Heart right ventricle (tissue), 16 donors: ENCODE data around the gene PHC2. TPM values are rescaled to one million over a fixed set of nuclear protein-coding genes. Genes with fewer than 3 reads are reported as not detected.
"Not testable (repeated sequence)": the region's sequence is repeated elsewhere in the genome, so short reads cannot be mapped to it uniquely, and the experiment has no call there.

Experiments
- ATAC-seq, 8 donors: fragments of 200-7000 bp; cut with Tn5 transposase; one replicate each; pipeline ENCODE4 v1.9.1; 2020; ENCODE audit warnings: mild to moderate bottlenecking in 8 of 8, moderate library complexity in 8 of 8, moderate number of reproducible peaks in 1 of 8
- DNase-seq, 2 donors: peaks; one replicate each; pipeline ENCODE4 v3.0.0-alpha.2; 2020
- H3K27ac ChIP-seq, 10 donors: fragments of 200-600 bp; sonication (generic) in 2 of 10; one replicate each; pipeline versions ENCODE4 v1.5.0 to v1.8.0; 2020 to 2022; ENCODE audit warnings: mild to moderate bottlenecking in 3 of 10
- H3K27me3 ChIP-seq, 7 donors: fragments of 200-600 bp; one replicate each; pipeline ENCODE4 v1.8.0; 2021 to 2022; ENCODE audit warnings: mild to moderate bottlenecking in 2 of 7
- H3K36me3 ChIP-seq, 9 donors: fragments of 200-600 bp; sonication (generic) in 1 of 9; one replicate each; pipeline versions ENCODE4 v1.5.0 to v1.8.0; 2020 to 2022; ENCODE audit warnings: mild to moderate bottlenecking in 2 of 9
- H3K4me1 ChIP-seq, 9 donors: fragments of 200-600 bp; sonication (generic) in 1 of 9; one replicate each; pipeline versions ENCODE4 v1.5.0 to v1.8.0; 2020 to 2022; ENCODE audit warnings: mild to moderate bottlenecking in 4 of 9
- H3K4me3 ChIP-seq, 10 donors: fragments of 200-600 bp; sonication (generic) in 2 of 10; one replicate each; pipeline versions ENCODE4 v1.5.0 to v1.8.0; 2020 to 2022; ENCODE audit warnings: mild to moderate bottlenecking in 7 of 10, moderate library complexity in 2 of 10
- H3K9me3 ChIP-seq, 11 donors: fragments of 200-600 bp in 10 of 11; sonication (generic) in 2 of 11; one replicate each; pipeline versions ENCODE4 v1.5.0 to v1.8.0; 2013 to 2022; ENCODE audit warnings: mild to moderate bottlenecking in 2 of 11, control low read depth in 1 of 11, moderate library complexity in 1 of 11
- WGBS, 2 donors: extraction: QIAGEN DNeasy Blood & Tissue Kit; methylation state at CpG; one replicate each; pipeline ENCODE4 v1.1.7; 2013; ENCODE audit warnings: inconsistent platforms in 1 of 2; 5-methylcytosine and 5-hydroxymethylcytosine counted together
- intact Hi-C, 10 donors: fragments of 100-400 bp; cut with DNase I; formaldehyde crosslinking; loops; one replicate each; pipeline versions ENCODE4 v1.11.1 to v1.14.2; 2022
- polyA plus RNA-seq, 2 donors: library from polyadenylated mRNA; stranded (reverse); fragments of 200-250 nt; gene quantifications; one replicate each; pipeline ENCODE4 v1.2.3, GENCODE V29; 2013
- total RNA-seq, 10 donors: library from RNA; stranded (reverse); fragmentation: NEBNext Ultra II Directional in 3 of 10; extraction: Animal tissue kit (Norgen Biotek cat#: 25700) in 3 of 10; gene quantifications; one replicate each; pipeline versions ENCODE4 v1.2.1 to v1.2.4, GENCODE V29; 2021 to 2023
- TF ChIP-seq, protein P1 (sequence below), 9 donors: fragments of 200-600 bp; sonication (generic) in 2 of 9; IDR thresholded peaks; one replicate each; pipeline versions ENCODE4 v1.5.0 to v1.8.0; 2021 to 2022; ENCODE audit warnings: antibody characterized with exemption in 9 of 9, mild to moderate bottlenecking in 5 of 9, moderate library complexity in 1 of 9
- donor health status: Arrhythmogenic right ventricular cardiomyopathy.
- donor health status: ischemic (EF 13 %, LVEDD 7.1; RV severe dilation, severe dysfunction).
- donor health status: healthy with polysubstance abuse.
- donor health status: DM: no; HTN: yes; CAD: no.
- donor health status: DM: no; HTN: no; CAD: no.
- donor health status: ischemic (EF 25% LVEDD 6.9; RV normal size, moderate dysfunction).
- donor health status: ischemic (EF 25% LVEDD 5.7; RV mildly dilated, moderate dysfunction).
- donor health status: healthy.
- donor health status: DM: yes; HTN: yes; CAD: no.
- donor health status: Ischemic cardiomyopathy.
- donor health status: ischemic (EF 35%, LVEDD 5.7; RV mildly dilated, moderate dysfunction).
- donor health status: nonischemic (EF 11% LVEDD 7.7; RV severe dilation, severe dysfunction).
- donor health status: DM: yes; HTN: yes; CAD: no.
- donor health status: PGD.
- donor health status: ischemic (EF 29% LVEDD 5.4; RV normal size, mild dysfunction).
- donor health status: nonischemic (EF 23%, LVEDD 6.1; RV moderate dilation, normal function).

The PHC2 gene
- total and polyA plus RNA-seq, 12 donors: 81.2 to 136 (median 99.3) TPM

DNA sequence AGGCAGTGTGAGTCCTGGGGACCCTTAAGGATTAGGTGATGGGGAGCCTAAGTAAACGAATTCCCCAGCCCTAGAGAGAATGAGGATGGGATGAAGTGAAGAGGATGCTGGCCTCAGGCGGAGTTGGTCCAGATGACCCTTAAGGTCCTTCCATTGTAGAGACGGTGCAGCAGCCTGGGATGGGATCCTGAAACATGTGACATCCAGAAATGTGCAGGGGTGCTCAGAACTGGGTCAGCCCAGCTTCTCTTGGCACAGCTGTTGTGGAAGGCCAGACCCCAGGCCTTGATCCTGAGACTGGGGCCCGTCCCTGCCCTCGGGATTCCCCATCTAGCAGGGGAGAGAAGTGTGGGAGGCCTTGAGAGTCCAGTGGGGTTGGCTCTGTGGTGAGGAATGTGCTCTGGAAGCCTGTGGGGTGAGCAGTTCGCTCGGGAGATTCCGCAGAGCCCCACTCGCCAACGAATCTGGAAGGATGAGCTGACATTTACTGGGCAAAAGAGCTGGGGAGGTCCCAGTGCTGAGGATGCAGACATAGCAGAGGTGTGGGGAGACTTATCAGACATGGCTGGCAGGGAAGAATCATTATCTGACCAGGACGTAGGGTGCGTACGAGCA is 138.1 kb downstream of the PHC2 start:
- ATAC-seq (peak in 1 of 8 donors; percentile 2), DNase-seq (no peak)
- Histone ChIP-seq H3K9me3 (no peaks in the 10 kb centered on the region), H3K27me3 (no peaks in the 10 kb centered on the region), H3K4me3 (no peak overlapping the region), H3K4me1 (peaks cover 0 to 33% (median 15%) of the 10 kb centered on the region in 9 donors), H3K36me3 (peaks cover 0 to 60% (median 14%) of the 10 kb centered on the region in 9 donors), H3K27ac (peak overlapping the region in 3 of 10 donors; percentile 9 to 27 (median 11))
- 72 to 73% methylated on average over 13 of the region's 13 CpGs for WGBS, 2 donors
- intact Hi-C loops: loop anchor here in 4 of 10 donors (5.0 to 10.0 kb wide), 4 partner anchors 68 to 322 kb away; no protein-coding TSS in a partner anchor
- TF ChIP-seq, protein P1, sequence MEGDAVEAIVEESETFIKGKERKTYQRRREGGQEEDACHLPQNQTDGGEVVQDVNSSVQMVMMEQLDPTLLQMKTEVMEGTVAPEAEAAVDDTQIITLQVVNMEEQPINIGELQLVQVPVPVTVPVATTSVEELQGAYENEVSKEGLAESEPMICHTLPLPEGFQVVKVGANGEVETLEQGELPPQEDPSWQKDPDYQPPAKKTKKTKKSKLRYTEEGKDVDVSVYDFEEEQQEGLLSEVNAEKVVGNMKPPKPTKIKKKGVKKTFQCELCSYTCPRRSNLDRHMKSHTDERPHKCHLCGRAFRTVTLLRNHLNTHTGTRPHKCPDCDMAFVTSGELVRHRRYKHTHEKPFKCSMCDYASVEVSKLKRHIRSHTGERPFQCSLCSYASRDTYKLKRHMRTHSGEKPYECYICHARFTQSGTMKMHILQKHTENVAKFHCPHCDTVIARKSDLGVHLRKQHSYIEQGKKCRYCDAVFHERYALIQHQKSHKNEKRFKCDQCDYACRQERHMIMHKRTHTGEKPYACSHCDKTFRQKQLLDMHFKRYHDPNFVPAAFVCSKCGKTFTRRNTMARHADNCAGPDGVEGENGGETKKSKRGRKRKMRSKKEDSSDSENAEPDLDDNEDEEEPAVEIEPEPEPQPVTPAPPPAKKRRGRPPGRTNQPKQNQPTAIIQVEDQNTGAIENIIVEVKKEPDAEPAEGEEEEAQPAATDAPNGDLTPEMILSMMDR (IDR thresholded peaks at IDR 0.05): no peak

DNA sequence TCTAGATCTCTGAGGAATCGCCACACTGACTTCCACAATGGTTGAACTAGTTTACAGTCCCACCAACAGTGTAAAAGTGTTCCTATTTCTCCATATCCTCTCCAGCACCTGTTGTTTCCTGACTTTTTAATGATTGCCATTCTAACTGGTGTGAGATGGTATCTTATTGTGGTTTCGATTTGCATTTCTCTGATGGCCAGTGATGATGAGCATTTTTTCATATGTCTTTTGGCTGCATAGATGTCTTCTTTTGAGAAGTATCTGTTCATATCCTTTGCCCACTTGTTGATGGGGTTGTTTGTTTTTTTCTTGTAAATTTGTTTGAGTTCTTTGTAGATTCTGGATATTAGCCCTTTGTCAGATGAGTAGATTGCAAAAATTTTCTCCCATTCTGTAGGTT is 140.3 kb downstream of the PHC2 start:
- Histone ChIP-seq H3K36me3 (peaks cover 0 to 58% (median 8%) of the 10 kb centered on the region in 9 donors), H3K4me1 (peaks cover 0 to 49% (median 19%) of the 10 kb centered on the region in 9 donors)
- H3K4me3 ChIP-seq, H3K27ac ChIP-seq, ATAC-seq, DNase-seq, H3K27me3 ChIP-seq, H3K9me3 ChIP-seq: not testable (repeated sequence)
- intact Hi-C loops: loop anchor here in 4 of 10 donors (5.0 to 10.0 kb wide), 4 partner anchors 66 to 324 kb away; no protein-coding TSS in a partner anchor
- WGBS, 2 donors: 81 to 95% methylated on average over 1 of the region's 2 CpGs

DNA sequence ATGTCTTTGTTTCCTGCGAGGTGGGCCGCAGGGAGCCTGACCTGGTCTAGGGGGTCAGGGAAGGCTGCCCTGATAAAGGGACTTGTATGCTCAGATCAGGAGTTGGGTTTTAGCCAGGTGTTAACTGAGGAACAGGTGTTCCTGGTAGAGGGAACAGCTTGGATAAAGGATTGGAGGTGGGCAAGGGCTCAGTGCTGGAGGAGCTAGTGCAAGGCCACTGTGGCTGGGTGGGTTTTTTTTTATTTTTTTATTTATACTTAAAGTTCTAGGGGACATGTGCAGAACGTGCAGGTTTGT is 141.1 kb downstream of the PHC2 start:
- no peak overlapping the region for H3K4me3 ChIP-seq
- ATAC-seq (no peak), DNase-seq (no peak)
- TF ChIP-seq, protein P1 (IDR thresholded peaks at IDR 0.05): no peak
- H3K9me3 ChIP-seq: no peaks in the 10 kb centered on the region
- peak overlapping the region in 3 of 10 donors; percentile 0 to 33 (median 26) for H3K27ac ChIP-seq
- peaks cover 0 to 47% (median 16%) of the 10 kb centered on the region in 9 donors for H3K4me1 ChIP-seq
- peaks cover 0 to 58% (median 2%) of the 10 kb centered on the region in 9 donors for H3K36me3 ChIP-seq
- intact Hi-C loops: loop anchor here in 4 of 10 donors (5.0 to 10.0 kb wide), 4 partner anchors 65 to 325 kb away; no protein-coding TSS in a partner anchor
- H3K27me3 ChIP-seq: no peaks in the 10 kb centered on the region
- 81 to 84% methylated on average over 3 of the region's 3 CpGs for WGBS, 2 donors

DNA sequence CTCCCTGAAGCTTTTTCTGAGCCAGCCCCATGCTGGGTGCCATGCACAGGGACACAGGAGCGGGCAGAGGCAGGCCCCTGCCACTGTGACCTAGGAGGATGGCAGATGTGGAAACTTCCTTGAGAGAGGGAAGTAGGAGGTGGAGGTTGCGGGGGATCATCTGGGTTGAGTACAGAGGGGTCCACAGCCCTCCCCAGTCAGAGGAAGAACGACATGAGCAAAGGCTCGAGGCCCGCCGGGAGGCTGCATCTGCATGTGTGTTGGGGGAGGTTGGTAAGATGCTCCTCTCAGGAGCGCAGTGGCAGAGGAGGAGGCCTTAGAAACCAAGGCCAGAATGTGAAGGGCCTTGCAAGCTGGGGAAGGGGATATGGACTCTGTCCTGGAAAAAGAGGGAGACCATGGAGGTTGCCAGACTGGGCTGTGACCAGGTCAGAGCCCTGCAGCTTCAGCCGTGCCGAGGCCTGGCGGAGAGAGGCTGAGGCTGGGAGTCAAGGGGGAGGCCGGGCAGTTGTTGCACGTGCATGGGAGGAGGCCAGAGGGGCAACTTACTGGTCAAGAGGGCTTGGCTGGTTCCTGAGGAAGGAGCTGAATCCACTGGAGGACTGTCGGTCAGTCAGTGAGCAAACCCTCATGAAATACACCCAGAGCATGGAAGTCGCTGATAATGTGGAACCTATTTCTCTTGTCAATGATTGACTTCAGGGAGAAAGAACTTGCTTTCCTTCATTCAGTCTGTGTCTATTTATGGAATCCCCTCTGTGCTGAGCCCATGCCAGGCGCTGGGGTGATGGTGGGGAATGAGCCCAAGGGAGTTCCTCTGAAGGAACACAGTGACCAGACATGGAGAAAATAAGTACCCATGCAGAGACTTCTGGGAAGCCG is 141.7 kb downstream of the PHC2 start:
- TF ChIP-seq, protein P1 (IDR thresholded peaks at IDR 0.05): no peak
- H3K36me3 ChIP-seq: peaks cover 0 to 58% (median 0%) of the 10 kb centered on the region in 9 donors
- peaks cover 0 to 47% (median 16%) of the 10 kb centered on the region in 9 donors for H3K4me1 ChIP-seq
- ATAC-seq: peak in 6 of 8 donors; percentile 53 to 69 (median 62)
- H3K27me3 ChIP-seq: no peaks in the 10 kb centered on the region
- 81 to 83% methylated on average over 16 of the region's 16 CpGs for WGBS, 2 donors
- H3K9me3 ChIP-seq: no peaks in the 10 kb centered on the region
- intact Hi-C loops: no loop called here
- H3K27ac ChIP-seq: peak overlapping the region in 5 of 10 donors; percentile 0 to 52 (median 33)
- H3K4me3 ChIP-seq: no peak overlapping the region
- no peak for DNase-seq
